Activated CD8-positive, alpha-beta T cell treated with anti-CD3 and anti-CD28 coated beads for 36 hours (primary cell): Measurements from ENCODE around the gene CCDC192. TPM values are rescaled to one million over a fixed set of nuclear protein-coding genes. Genes with fewer than 3 reads are reported as not detected.
A peak's percentile ranks its signal among the peaks of the same experiment; 100 is the strongest.

Experiments
- ATAC-seq: fragments of 200-7000 bp; cut with Tn5 transposase; one replicate; pipeline ENCODE4 v1.10.0; 2021; ENCODE audit warnings: mild to moderate bottlenecking, moderate library complexity
- CTCF ChIA-PET: fragments of 350-600 bp; sonication (Branson Sonifier 250); formaldehyde crosslinking; loops from one replicate; lab custom pipeline; 2021; ENCODE audit warnings: antibody characterized with exemption; lab: Charles Lee
- POLR2A ChIA-PET: fragments of 350-600 bp; sonication (Branson Sonifier 250); formaldehyde crosslinking; loops from one replicate; lab custom pipeline; 2021; ENCODE audit warnings: antibody characterized with exemption; lab: Charles Lee
- DNase-seq: peaks from one replicate; pipeline ENCODE4 v3.0.0-alpha.2; 2020
- H3K27ac Mint-ChIP-seq: one replicate; pipeline ENCODE4 v1.8.0; 2021; ENCODE audit warnings: mild to moderate bottlenecking, mixed read lengths
- H3K27me3 Mint-ChIP-seq: one replicate; pipeline ENCODE4 v1.8.0; 2021; ENCODE audit warnings: mixed read lengths
- H3K36me3 Mint-ChIP-seq: one replicate; pipeline ENCODE4 v1.8.0; 2021; ENCODE audit warnings: low read depth, mixed read lengths
- H3K4me1 Mint-ChIP-seq: one replicate; pipeline ENCODE4 v1.8.0; 2021; ENCODE audit warnings: low read depth, mixed read lengths
- H3K4me3 Mint-ChIP-seq: one replicate; pipeline ENCODE4 v1.8.0; 2021; ENCODE audit warnings: mild to moderate bottlenecking, moderate library complexity, mixed read lengths
- H3K9me3 Mint-ChIP-seq: one replicate; pipeline ENCODE4 v1.8.0; 2021; ENCODE audit warnings: mixed read lengths
- intact Hi-C: fragments of 100-400 bp; cut with micrococcal nuclease; formaldehyde crosslinking; loops from one replicate; pipeline ENCODE4 v1.10.0; 2022
- total RNA-seq, 2 experiments: library from RNA; stranded (reverse); gene quantifications; one replicate each; pipeline ENCODE4 v1.2.3, GENCODE V29; 2021
- TF ChIP-seq, protein P1 (sequence below): fragments of 200-600 bp; IDR thresholded peaks from one replicate; pipeline ENCODE4 v1.8.0; 2022; ENCODE audit warnings: antibody characterized with exemption, mild to moderate bottlenecking

CCDC192 gene
- total RNA-seq, 2 experiments from 2014 or later, result not detected

DNA sequence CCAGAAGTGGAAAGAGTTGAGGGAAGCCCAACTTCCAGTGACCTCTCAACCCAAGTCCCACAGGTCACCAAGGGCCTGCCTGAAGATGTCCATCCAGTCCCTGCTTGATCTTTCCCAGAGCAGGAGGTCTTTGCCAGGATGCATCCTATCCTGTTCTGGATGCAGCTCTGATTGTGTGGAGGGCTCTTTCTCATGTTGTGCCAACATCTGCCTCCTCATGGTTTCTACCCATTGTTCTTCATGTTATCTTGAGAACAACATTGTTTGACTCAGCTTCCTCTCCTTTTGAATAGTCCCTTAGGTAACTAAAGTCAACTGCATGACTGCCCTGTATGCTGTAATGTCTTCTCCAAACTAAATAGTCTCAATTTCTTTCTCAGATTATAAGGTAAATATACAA, 169.3 kb downstream of the CCDC192 start:
- Mint-ChIP-seq H3K27me3 (no peaks in the 10 kb centered on the region), H3K4me3 (no peak overlapping the region), H3K36me3 (no peaks in the 10 kb centered on the region), H3K9me3 (no peaks in the 10 kb centered on the region), H3K4me1 (no peaks in the 10 kb centered on the region), H3K27ac (no peak overlapping the region)
- ChIA-PET POLR2A (no interaction called here), CTCF (no interaction called here)
- intact Hi-C loops, result no loop called here
- no peak for ATAC-seq
- TF ChIP-seq, protein P1, sequence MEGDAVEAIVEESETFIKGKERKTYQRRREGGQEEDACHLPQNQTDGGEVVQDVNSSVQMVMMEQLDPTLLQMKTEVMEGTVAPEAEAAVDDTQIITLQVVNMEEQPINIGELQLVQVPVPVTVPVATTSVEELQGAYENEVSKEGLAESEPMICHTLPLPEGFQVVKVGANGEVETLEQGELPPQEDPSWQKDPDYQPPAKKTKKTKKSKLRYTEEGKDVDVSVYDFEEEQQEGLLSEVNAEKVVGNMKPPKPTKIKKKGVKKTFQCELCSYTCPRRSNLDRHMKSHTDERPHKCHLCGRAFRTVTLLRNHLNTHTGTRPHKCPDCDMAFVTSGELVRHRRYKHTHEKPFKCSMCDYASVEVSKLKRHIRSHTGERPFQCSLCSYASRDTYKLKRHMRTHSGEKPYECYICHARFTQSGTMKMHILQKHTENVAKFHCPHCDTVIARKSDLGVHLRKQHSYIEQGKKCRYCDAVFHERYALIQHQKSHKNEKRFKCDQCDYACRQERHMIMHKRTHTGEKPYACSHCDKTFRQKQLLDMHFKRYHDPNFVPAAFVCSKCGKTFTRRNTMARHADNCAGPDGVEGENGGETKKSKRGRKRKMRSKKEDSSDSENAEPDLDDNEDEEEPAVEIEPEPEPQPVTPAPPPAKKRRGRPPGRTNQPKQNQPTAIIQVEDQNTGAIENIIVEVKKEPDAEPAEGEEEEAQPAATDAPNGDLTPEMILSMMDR, result no peak
- DNase-seq, result no peak

DNA sequence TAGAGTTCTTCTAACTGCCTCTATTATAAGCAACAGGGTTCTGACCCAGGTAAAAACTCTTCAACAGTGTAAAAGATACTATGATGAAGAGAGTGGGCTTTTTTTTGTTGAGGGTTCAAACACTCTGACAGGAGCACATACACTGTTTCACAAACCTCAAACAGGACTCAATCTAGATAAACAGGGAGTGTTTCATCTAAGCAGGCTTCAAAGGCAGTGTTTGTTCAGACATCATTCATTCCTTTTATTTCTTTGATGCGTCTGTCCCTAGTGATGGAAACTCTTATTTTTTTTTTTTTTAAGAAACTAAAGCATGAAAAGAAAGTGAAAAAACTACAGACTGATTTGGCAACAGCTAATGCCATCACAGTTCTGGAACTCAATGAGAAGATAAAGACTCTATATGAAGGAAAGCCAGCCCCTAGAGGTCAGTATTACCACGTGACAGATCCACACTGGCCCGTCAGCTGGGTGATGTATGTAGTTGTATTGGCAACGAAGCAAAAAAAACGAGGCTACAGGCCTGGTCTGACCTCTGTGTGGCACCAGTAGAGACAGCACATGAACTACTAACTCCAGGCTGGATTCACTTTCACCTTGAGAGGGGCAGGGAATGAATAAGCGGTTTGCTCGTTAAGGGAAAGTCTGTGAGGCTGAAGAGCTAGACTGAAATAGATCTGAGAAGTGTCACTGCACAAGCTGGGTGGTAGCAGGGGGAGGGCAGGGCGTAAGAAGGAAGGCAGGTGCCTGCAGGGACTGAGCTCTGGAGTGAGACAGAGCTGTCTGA, 172.2 kb downstream of the CCDC192 start:
- CTCF ChIA-PET, result interaction anchor here (0.7 to 2.2 kb wide), 7 partner anchors 9 to 339 kb away, joined by 3 to 10 read pairs (median 3); no protein-coding TSS in a partner anchor
- DNase-seq (peak; percentile 43), ATAC-seq (peak; percentile 66)
- Mint-ChIP-seq H3K36me3 (no peaks in the 10 kb centered on the region), H3K4me1 (no peaks in the 10 kb centered on the region), H3K9me3 (peaks cover 1% of the 10 kb centered on the region), H3K27ac (no peak overlapping the region), H3K27me3 (peaks cover 3% of the 10 kb centered on the region), H3K4me3 (no peak overlapping the region)
- POLR2A ChIA-PET, result interaction anchor here (0.7 kb wide), 1 partner anchor 163 kb away, joined by 3 read pairs; no protein-coding TSS in a partner anchor
- intact Hi-C loops, result loop anchor here (5.0 kb wide), 1 partner anchor 327 kb away; no protein-coding TSS in a partner anchor
- TF ChIP-seq, protein P1, result peak; percentile 17

DNA sequence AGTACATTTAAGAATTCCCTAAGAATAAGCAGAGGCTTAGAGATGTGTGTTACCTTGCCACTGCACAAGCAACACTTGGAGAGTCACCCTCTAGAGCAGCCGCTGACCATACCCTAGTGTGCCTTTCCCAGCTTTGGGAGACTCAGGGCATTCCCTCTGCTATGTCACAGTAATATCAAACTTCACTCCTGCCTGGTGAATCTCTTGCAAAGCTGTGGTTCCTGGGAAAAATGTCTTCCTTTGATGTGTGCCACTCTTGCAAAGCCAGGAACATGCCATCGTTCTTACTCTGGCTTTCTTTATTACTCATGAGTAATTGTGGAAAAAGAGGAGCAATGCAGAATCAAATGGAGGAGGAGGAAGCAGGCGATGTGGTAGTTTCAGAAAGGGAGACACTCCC, 173.2 kb downstream of the CCDC192 start:
- DNase-seq, result no peak
- intact Hi-C loops, result loop anchor here (5.0 kb wide), 1 partner anchor 326 kb away; no protein-coding TSS in a partner anchor
- TF ChIP-seq, protein P1, result no peak

DNA sequence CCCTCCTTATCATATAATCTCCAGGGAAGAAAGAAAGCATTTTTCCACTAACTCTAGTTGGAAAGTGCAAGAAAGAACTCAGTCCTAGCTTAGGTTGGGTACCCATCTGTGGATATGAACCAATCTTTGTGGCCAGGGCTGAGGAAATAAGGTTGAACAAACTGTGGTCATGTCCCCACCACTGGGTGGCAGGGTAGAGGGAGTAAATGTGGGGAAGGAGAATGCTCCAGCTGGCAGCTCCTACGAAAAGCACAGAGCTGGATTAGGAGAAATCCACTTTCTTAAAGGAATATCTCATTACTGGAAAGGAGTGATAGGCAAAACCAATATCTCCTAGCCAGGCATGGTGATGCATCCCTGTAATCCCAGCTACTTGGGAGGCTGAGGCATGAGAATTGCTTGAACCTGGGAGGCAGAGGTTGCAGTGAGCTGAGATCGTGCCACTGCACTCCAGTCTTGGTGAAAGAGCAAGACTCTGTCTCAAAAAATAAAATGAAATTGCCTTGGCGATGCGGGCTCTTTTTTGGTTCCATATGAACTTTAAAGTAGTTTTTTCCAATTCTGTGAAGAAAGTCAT, 175.1 kb downstream of the CCDC192 start:
- H3K27me3 Mint-ChIP-seq, result peaks cover 3% of the 10 kb centered on the region
- TF ChIP-seq, protein P1, result no peak
- intact Hi-C loops, result loop anchor here (5.0 kb wide), 1 partner anchor 324 kb away; no protein-coding TSS in a partner anchor
- no peak overlapping the region for H3K4me3 Mint-ChIP-seq
- H3K27ac Mint-ChIP-seq, result no peak overlapping the region
- no peaks in the 10 kb centered on the region for H3K36me3 Mint-ChIP-seq
- ChIA-PET CTCF (interaction anchor here (0.9 to 1.6 kb wide), 3 partner anchors 28 to 328 kb away, joined by 3 to 5 read pairs (median 3); no protein-coding TSS in a partner anchor), POLR2A (no interaction called here)
- no peak for ATAC-seq
- H3K4me1 Mint-ChIP-seq, result no peaks in the 10 kb centered on the region
- H3K9me3 Mint-ChIP-seq, result peaks cover 1% of the 10 kb centered on the region
- DNase-seq, result peak; percentile 21

More for the DNA sequence above, 173.2 kb downstream of the CCDC192 start:
- Mint-ChIP-seq H3K4me1 (no peaks in the 10 kb centered on the region), H3K4me3 (no peak overlapping the region), H3K9me3 (peaks cover 1% of the 10 kb centered on the region), H3K27me3 (peaks cover 3% of the 10 kb centered on the region), H3K36me3 (no peaks in the 10 kb centered on the region), H3K27ac (no peak overlapping the region)
- POLR2A ChIA-PET, result no interaction called here
- no peak for ATAC-seq
- CTCF ChIA-PET, result interaction anchor here (0.7 to 2.2 kb wide), 6 partner anchors 9 to 338 kb away, joined by 3 to 10 read pairs (median 4); no protein-coding TSS in a partner anchor

DNA sequence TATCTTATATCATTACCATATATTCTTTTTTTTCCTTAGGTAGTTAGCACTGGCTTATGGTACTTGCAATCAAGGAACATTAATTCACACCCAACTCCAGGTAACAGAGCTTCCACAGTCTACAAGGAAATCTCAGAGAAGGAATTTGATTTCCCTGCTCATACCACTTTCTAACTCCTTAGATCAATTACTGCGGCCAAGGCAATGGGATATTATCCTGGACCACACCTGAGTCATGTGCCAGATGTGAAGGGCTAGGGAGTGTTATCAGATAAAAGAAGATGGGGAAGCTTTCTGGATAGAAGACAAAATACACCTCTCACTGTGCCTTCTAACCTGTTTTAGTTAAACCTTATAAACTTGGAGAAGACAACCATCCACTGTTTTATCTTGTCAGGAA, 181.2 kb downstream of the CCDC192 start:
- Mint-ChIP-seq H3K36me3 (no peaks in the 10 kb centered on the region), H3K4me1 (no peaks in the 10 kb centered on the region), H3K27ac (no peak overlapping the region), H3K9me3 (no peaks in the 10 kb centered on the region), H3K27me3 (no peaks in the 10 kb centered on the region), H3K4me3 (no peak overlapping the region)
- TF ChIP-seq, protein P1, result no peak
- ChIA-PET POLR2A (no interaction called here), CTCF (no interaction called here)
- ATAC-seq (no peak), DNase-seq (no peak)
- intact Hi-C loops, result no loop called here
